IMR-90 (cell line): ENCODE data around the gene TMEM54. TPM values are rescaled to one million over a fixed set of nuclear protein-coding genes. Genes with fewer than 3 reads are reported as not detected.

Source experiments
- ATAC-seq: fragments of 200-7000 bp; cut with Tn5 transposase; 2 replicates; pipeline ENCODE4 v1.9.1; 2020; ENCODE audit warnings: low read depth, mild to moderate bottlenecking, moderate library complexity
- BruUV-seq: library from RNA; stranded (reverse); fragments of 400-500 nt; replicated peaks from 2 replicates; lab custom pipeline; 2021; lab: Mats Ljungman, UMichigan
- CTCF ChIA-PET: fragments of 300-600 bp; formaldehyde crosslinking; extraction: SDS; loops from one replicate; lab custom pipeline; 2021; ENCODE audit warnings: antibody characterized with exemption; lab: Yijun Ruan, JAX
- POLR2A ChIA-PET: fragments of 300-600 bp; sonication (Branson Sonifier 250); formaldehyde crosslinking; loops from one replicate; lab custom pipeline; 2022; ENCODE audit warnings: antibody characterized with exemption; ENCODE audit not compliant: unreplicated experiment; lab: Charles Lee
- DNase-seq: peaks from one replicate; pipeline ENCODE4 v3.0.0; 2013
- H2AFZ ChIP-seq: replicated peaks from 2 replicates; pipeline ENCODE3; 2013; ENCODE audit warnings: low read length, mild to moderate bottlenecking; ENCODE audit not compliant: poor library complexity
- H2AK5ac ChIP-seq: 2 replicates; pipeline ENCODE4 v1.6.1; 2013; ENCODE audit warnings: low read depth, low read length, inconsistent platforms
- H2AK9ac ChIP-seq: replicated peaks from 2 replicates; pipeline ENCODE3; 2013; ENCODE audit warnings: mild to moderate bottlenecking, low read depth, low read length, moderate library complexity; ENCODE audit not compliant: poor library complexity
- H2BK120ac ChIP-seq: 2 replicates; pipeline ENCODE4 v1.6.1; 2013; ENCODE audit warnings: low read depth, low read length, inconsistent platforms
- H2BK15ac ChIP-seq: 3 replicates; pipeline ENCODE4 v1.6.1; 2013; ENCODE audit warnings: low read depth, low read length, inconsistent platforms
- H2BK20ac ChIP-seq: 2 replicates; pipeline ENCODE4 v1.6.1; 2013; ENCODE audit warnings: low read depth, mild to moderate bottlenecking, inconsistent platforms, low read length, moderate library complexity
- H2BK5ac ChIP-seq: 2 replicates; pipeline ENCODE4 v1.6.1; 2013; ENCODE audit warnings: mild to moderate bottlenecking, low read depth, low read length, inconsistent platforms; ENCODE audit not compliant: poor library complexity, severe bottlenecking
- H3K14ac ChIP-seq: replicated peaks from 2 replicates; pipeline ENCODE4 v1.6.1; 2013; ENCODE audit warnings: low read depth, low read length, inconsistent platforms
- H3K18ac ChIP-seq: 2 replicates; pipeline ENCODE4 v1.6.1; 2013; ENCODE audit warnings: low read depth, low read length, control low read depth
- H3K23ac ChIP-seq: 2 replicates; pipeline ENCODE4 v1.6.1; 2013; ENCODE audit warnings: low read depth, low read length, inconsistent platforms
- H3K27ac ChIP-seq: 2 replicates; pipeline ENCODE4 v1.5.1; 2013; ENCODE audit warnings: mild to moderate bottlenecking, control low read depth, low read length; ENCODE audit not compliant: insufficient read depth
- H3K27me3 ChIP-seq: 2 replicates; pipeline ENCODE4 v1.6.1; 2013; ENCODE audit warnings: low read length; ENCODE audit not compliant: control insufficient read depth, insufficient read depth
- H3K36me3 ChIP-seq: 2 replicates; pipeline ENCODE4 v1.6.1; 2013; ENCODE audit warnings: low read length, mixed read lengths; ENCODE audit not compliant: control insufficient read depth, insufficient read depth
- H3K4ac ChIP-seq: 2 replicates; pipeline ENCODE4 v1.6.1; 2013; ENCODE audit warnings: low read depth, low read length, inconsistent platforms
- H3K4me1 ChIP-seq: 2 replicates; pipeline ENCODE4 v1.6.1; 2013; ENCODE audit warnings: low read length, mixed read lengths; ENCODE audit not compliant: control insufficient read depth, insufficient read depth
- H3K4me2 ChIP-seq: 2 replicates; pipeline ENCODE4 v1.6.1; 2013; ENCODE audit warnings: low read depth, mild to moderate bottlenecking, control low read depth, low read length, moderate library complexity
- H3K4me3 ChIP-seq: 2 replicates; pipeline ENCODE4 v1.5.1; 2013; ENCODE audit warnings: low read depth, mild to moderate bottlenecking, control low read depth, low read length, moderate library complexity; ENCODE audit not compliant: insufficient read depth
- H3K56ac ChIP-seq: 2 replicates; pipeline ENCODE4 v1.6.1; 2013; ENCODE audit warnings: low read length, inconsistent platforms; ENCODE audit not compliant: insufficient read depth; ENCODE audit errors: extremely low read depth
- H3K79me1 ChIP-seq, 2 experiments: 2 replicates each; pipeline ENCODE4 v1.6.1; 2013; ENCODE audit warnings: low read length in 2 of 2, inconsistent platforms in 1 of 2, low read depth in 1 of 2
- H3K9ac ChIP-seq: 2 replicates; pipeline ENCODE4 v1.6.1; 2013; ENCODE audit warnings: low read depth, low read length, control low read depth
- H3K9me1 ChIP-seq: 2 replicates; pipeline ENCODE4 v1.6.1; 2013; ENCODE audit warnings: low read length, inconsistent platforms; ENCODE audit not compliant: insufficient read depth
- H3K9me3 ChIP-seq: 2 replicates; pipeline ENCODE4 v1.6.1; 2013; ENCODE audit warnings: low read length; ENCODE audit not compliant: control insufficient read depth, insufficient read depth
- H4K20me1 ChIP-seq: 2 replicates; pipeline ENCODE4 v1.6.1; 2013; ENCODE audit warnings: low read length, inconsistent platforms; ENCODE audit not compliant: insufficient read depth
- H4K5ac ChIP-seq: 2 replicates; pipeline ENCODE4 v1.6.1; 2013; ENCODE audit warnings: mild to moderate bottlenecking, low read depth, low read length, control low read depth
- H4K8ac ChIP-seq, 2 experiments: 2 replicates each; pipeline ENCODE4 v1.6.1; 2013; ENCODE audit warnings: low read depth in 2 of 2, low read length in 2 of 2, control low read depth in 1 of 2, inconsistent platforms in 1 of 2
- H4K91ac ChIP-seq: 2 replicates; pipeline ENCODE4 v1.6.1; 2013; ENCODE audit warnings: low read depth, low read length, inconsistent platforms; ENCODE audit not compliant: insufficient read depth
- NFE2L2 ChIP-seq: fragments of 150-350 bp; IDR thresholded peaks from 2 replicates; pipeline ENCODE4 v1.6.1; 2016; ENCODE audit warnings: low read depth, mild to moderate bottlenecking, low read length
- RAD21 ChIP-seq: IDR thresholded peaks from 2 replicates; pipeline ENCODE4 v1.6.1; 2012; ENCODE audit warnings: low read length, improper control_type of control experiment
- RFX5 ChIP-seq: IDR thresholded peaks from 2 replicates; pipeline ENCODE4 v1.8.0; 2012; ENCODE audit warnings: low read depth, mild to moderate bottlenecking, low read length, moderate library complexity
- WGBS, 2 experiments: methylation state at CpG; one replicate each; pipeline versions ENCODE4 v1.1.5 to v1.1.7; 2013; ENCODE audit warnings: missing lambda C conversion rate in 2 of 2; ENCODE audit not compliant: insufficient read length in 1 of 2; ENCODE audit errors: extremely low coverage in 2 of 2; 5-methylcytosine and 5-hydroxymethylcytosine counted together
- dilution Hi-C: fragments of 300-500 bp; cut with HindIII; formaldehyde crosslinking; loops from one replicate; pipeline ENCODE4 v1.14.3; 2018; ENCODE audit warnings: low sequenced_read_pairs; ENCODE audit not compliant: unreplicated experiment
- in situ Hi-C: fragments of 300-500 bp; cut with MboI; formaldehyde crosslinking; loops from 3 replicates; pipeline ENCODE4 v1.14.3; 2019; ENCODE audit warnings: low sequenced_read_pairs, inconsistent platforms, mixed read lengths
- intact Hi-C: fragments of 100-400 bp; cut with micrococcal nuclease; formaldehyde crosslinking; loops from 2 replicates; pipeline ENCODE4 v1.10.0; 2022
- polyA plus RNA-seq, 3 experiments: library from polyadenylated mRNA; depleted of rRNA; stranded (reverse); fragments of >200 nt; gene quantifications; 2 replicates each; pipeline ENCODE4 v1.2.3, GENCODE V29; 2012; ENCODE audit warnings: low replicate concordance in 1 of 3
- total RNA-seq: library from RNA; depleted of rRNA; stranded (reverse); fragments of >200 nt; gene quantifications from 2 replicates; pipeline ENCODE4 v1.2.3, GENCODE V29; 2012

Gene TMEM54
- total and polyA plus RNA-seq, 2 of the 4 experiments (the other 2 are of a cell fraction): 25.5 to 75.2 TPM

DNA sequence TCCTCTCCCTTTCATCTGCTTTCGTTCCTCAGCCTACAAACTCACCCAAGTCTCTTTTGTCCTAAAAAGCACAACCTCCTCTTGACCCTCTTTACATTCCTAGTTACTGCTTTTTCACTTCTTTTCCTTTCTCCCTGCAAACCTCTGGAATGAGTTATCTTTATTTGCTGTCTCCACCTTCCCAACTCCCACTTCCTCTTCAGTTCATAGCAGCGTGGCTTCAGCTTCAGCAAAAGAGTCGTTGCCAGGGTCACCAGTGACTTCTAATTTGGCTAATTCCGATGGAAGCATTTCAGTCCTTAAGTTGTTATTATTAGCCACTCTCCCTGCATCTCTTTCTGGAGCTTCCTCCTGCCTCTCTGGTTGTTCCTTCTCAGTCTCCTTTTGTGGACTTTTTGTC lies 6.2 kb upstream of the TMEM54 start:
- Histone ChIP-seq H3K14ac (no peak overlapping the region; the same call in 1 of the 2 replicates), H2AFZ (peak overlapping the region; percentile 11), H3K18ac (no peak overlapping the region), H3K9me1 (no peaks in the 10 kb centered on the region), H3K4me2 (0 out of 2 replicates have a peak overlapping the region, but pooled peaks have one; percentile 17), H2BK120ac (no peak overlapping the region), H4K8ac (no peak overlapping the region), H3K9ac (no peak overlapping the region), H4K20me1 (no peaks in the 10 kb centered on the region), H4K5ac (no peak overlapping the region), H3K27ac (no peak overlapping the region), H2BK15ac (no peak overlapping the region), H3K23ac (no peak overlapping the region), H3K4me3 (no peak overlapping the region), H4K91ac (no peak overlapping the region), H2BK5ac (no peak overlapping the region), H3K36me3 (no peaks in the 10 kb centered on the region), H3K79me1 (no peaks in the 10 kb centered on the region), H3K4me1 (no peaks in the 10 kb centered on the region), H2AK9ac (no peak overlapping the region), H2AK5ac (no peak overlapping the region), H3K56ac (no peak overlapping the region), H2BK20ac (no peak overlapping the region), H3K9me3 (no peaks in the 10 kb centered on the region), H3K4ac (no peak overlapping the region), H3K27me3 (peaks cover 2% of the 10 kb centered on the region; the same call in 1 of the 2 replicates)
- ChIA-PET CTCF (no interaction called here), POLR2A (no interaction called here)
- in situ Hi-C loops: no loop called here
- peak; percentile 48 for DNase-seq
- TF ChIP-seq NFE2L2 (no peak), RFX5 (no peak), RAD21 (no peak)
- dilution Hi-C loops: no loop called here
- WGBS, 2 experiments: 83% methylated on average over 1 of the region's 4 CpGs; no CpG with 5 or more reads in 1 of the 2 experiments
- ATAC-seq: peak; percentile 63
- BruUV-seq: no TSS peak
- intact Hi-C loops: no loop called here
